ENCODE results near the gene TMEM72. TPM values are rescaled to one million over a fixed set of nuclear protein-coding genes. Genes with fewer than 3 reads are reported as not detected.

The TMEM72 gene
- total and polyA plus RNA-seq, 4 donors, result 0.02 to 0.33 TPM; not detected in 2

- no peak overlapping the region for H3K9ac ChIP-seq (ENCODE audit: low read depth in 1 of 2, low read length in 2 of 2)
- no peaks in the 10 kb centered on the region for H3K36me3 ChIP-seq (ENCODE audit: control insufficient read depth in 4 of 4, insufficient read depth in 3 of 4, low read depth in 1 of 4, low read length in 3 of 4)
- H3K9me3 ChIP-seq (ENCODE audit: control insufficient read depth in 4 of 4, low read length in 3 of 4), result no peaks in the 10 kb centered on the region
- no peak overlapping the region for H3K27ac ChIP-seq (ENCODE audit: low read depth in 1 of 2, low read length in 2 of 2)
- no peaks in the 10 kb centered on the region for H3K27me3 ChIP-seq (ENCODE audit: control insufficient read depth in 4 of 4, insufficient read depth in 4 of 4, low read length in 3 of 4)
- no peak overlapping the region for H3K4me3 ChIP-seq (ENCODE audit: low read depth in 1 of 3, low read length in 3 of 3)
- peaks cover 0 to 5% (median 3%) of the 10 kb centered on the region in 4 donors for H3K4me1 ChIP-seq (ENCODE audit: control insufficient read depth in 4 of 4, insufficient read depth in 4 of 4, low read length in 3 of 4)
- DNase-seq (ENCODE audit: low spot score), result peak; percentile 27
- TF ChIP-seq RXRA (IDR thresholded peaks at IDR 0.05), result no peak
- no peak for TF ChIP-seq EGR1 (IDR thresholded peaks at IDR 0.05; ENCODE audit: low read depth in 2 of 2)
- TF ChIP-seq SP1 (IDR thresholded peaks at IDR 0.05), result no peak
- TF ChIP-seq TAF1 (conservative IDR thresholded peaks at IDR 0.05), result no peak
- no peak for TF ChIP-seq ZBTB33 (IDR thresholded peaks at IDR 0.05)
- TF ChIP-seq NR2F2 (IDR thresholded peaks at IDR 0.05), result no peak
- TF ChIP-seq MAX (IDR thresholded peaks at IDR 0.05), result no peak
- no peak for TF ChIP-seq GABPA (IDR thresholded peaks at IDR 0.05 in 1 of 2, conservative IDR thresholded peaks at IDR 0.05 in 1 of 2)
- TF ChIP-seq FOXA1 (IDR thresholded peaks at IDR 0.05), result no peak
- no peak for TF ChIP-seq REST (IDR thresholded peaks at IDR 0.05)
- no peak for TF ChIP-seq RAD21 (IDR thresholded peaks at IDR 0.05)
- TF ChIP-seq HNF4A (conservative IDR thresholded peaks at IDR 0.05), result no peak
- TF ChIP-seq CTCF (IDR thresholded peaks at IDR 0.05; ENCODE audit: low read depth, low read length, missing input control), result no peak
- TF ChIP-seq JUND (IDR thresholded peaks at IDR 0.05), result no peak
- no peak for TF ChIP-seq FOXA2 (IDR thresholded peaks at IDR 0.05)
- TF ChIP-seq ATF3 (IDR thresholded peaks at IDR 0.05), result no peak
- no peak for TF ChIP-seq HNF4G (IDR thresholded peaks at IDR 0.05)
- WGBS, result 96% methylated on average over 16 of the region's 16 CpGs
Observed at GRCh38 chr10:44925811-44926750, 14.9 kb downstream of the TMEM72 start.
